Measurements from ENCODE around the gene RNF145.
A peak's percentile ranks its signal among the peaks of the same experiment; 100 is the strongest.

RNF145 gene, protein sequence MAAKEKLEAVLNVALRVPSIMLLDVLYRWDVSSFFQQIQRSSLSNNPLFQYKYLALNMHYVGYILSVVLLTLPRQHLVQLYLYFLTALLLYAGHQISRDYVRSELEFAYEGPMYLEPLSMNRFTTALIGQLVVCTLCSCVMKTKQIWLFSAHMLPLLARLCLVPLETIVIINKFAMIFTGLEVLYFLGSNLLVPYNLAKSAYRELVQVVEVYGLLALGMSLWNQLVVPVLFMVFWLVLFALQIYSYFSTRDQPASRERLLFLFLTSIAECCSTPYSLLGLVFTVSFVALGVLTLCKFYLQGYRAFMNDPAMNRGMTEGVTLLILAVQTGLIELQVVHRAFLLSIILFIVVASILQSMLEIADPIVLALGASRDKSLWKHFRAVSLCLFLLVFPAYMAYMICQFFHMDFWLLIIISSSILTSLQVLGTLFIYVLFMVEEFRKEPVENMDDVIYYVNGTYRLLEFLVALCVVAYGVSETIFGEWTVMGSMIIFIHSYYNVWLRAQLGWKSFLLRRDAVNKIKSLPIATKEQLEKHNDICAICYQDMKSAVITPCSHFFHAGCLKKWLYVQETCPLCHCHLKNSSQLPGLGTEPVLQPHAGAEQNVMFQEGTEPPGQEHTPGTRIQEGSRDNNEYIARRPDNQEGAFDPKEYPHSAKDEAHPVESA

DNA sequence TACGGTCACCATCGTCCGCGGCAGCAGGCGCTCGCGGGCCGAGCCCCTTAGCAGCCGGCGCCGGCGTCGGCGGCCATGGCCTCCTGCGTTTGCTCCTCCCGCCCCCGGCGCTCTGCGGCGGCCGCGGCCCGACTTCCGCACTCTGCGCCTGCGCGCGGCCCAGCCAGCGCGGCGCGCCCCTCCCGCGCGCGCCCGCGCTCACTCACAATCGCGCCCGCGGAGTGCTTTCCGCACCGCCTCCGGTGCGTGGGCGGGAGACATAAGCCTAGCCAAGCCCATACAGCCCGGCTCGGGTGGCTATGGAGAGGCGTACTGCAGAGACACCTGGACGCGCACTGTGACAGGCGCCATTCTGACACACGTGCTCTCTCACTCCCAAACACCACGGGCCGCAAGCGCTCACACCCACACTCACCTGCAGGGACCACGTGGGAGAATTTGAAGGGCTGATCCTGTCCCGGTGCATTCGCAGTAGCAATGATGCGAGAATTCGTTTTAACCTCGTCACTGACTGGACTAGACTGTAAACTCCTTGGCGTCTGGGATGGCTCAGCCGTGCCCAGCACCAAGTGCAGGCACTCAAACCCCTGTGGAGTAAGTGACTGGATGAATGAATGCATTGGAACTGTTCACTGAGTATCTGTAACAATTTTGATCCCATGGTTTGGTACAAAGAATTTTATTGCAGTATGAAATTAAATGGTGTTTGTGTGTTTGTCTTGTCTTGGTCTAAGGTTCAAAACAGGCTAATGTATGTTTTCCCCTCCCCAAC lies at the start of gene RNF145:
TSS of gene RNF145 (minus strand) at position 116 of the 772 bp plus-strand sequence. CDS start 5,936 bp downstream, outside the sequence.
- peak; percentile 18 for TF ChIP-seq CTCF (IDR thresholded peaks at IDR 0.05)
- Histone ChIP-seq H3K27me3 (no peaks in the 10 kb centered on the region), H3K36me3 (no peaks in the 10 kb centered on the region), H3K9me3 (no peaks in the 10 kb centered on the region), H3K4me3 (ENCODE audit: low read depth in 1 of 2, low read length in 1 of 2) (peak within 1 kb of the TSS; percentile 91 to 98), H3K27ac (peak within 1 kb of the TSS; percentile 95), H3K4me1 (ENCODE audit: control insufficient read depth in 1 of 2, insufficient read depth in 1 of 2, low read depth in 1 of 2, low read length in 1 of 2) (peaks cover 74 to 75% of the 10 kb centered on the region in 2 experiments)

- Histone ChIP-seq H3K27me3 (no peaks in the 10 kb centered on the region), H3K4me3 (ENCODE audit: low read depth in 1 of 2, low read length in 1 of 2) (no peak overlapping the region), H3K4me1 (ENCODE audit: control insufficient read depth in 1 of 2, insufficient read depth in 1 of 2, low read depth in 1 of 2, low read length in 1 of 2) (peaks cover 8 to 10% of the 10 kb centered on the region in 2 experiments), H3K27ac (no peak overlapping the region), H3K9me3 (no peaks in the 10 kb centered on the region), H3K36me3 (no peaks in the 10 kb centered on the region)
- TF ChIP-seq CTCF (IDR thresholded peaks at IDR 0.05): no peak
Observed at GRCh38 chr5:159258361-159258760, 49.0 kb upstream of the RNF145 start.

GRCh38 chr5:159257629-159258283 lies 48.4 kb upstream of the RNF145 start:
- H3K27ac ChIP-seq: no peak overlapping the region
- H3K4me3 ChIP-seq (ENCODE audit: low read depth in 1 of 2, low read length in 1 of 2): no peak overlapping the region
- no peaks in the 10 kb centered on the region for H3K9me3 ChIP-seq
- H3K4me1 ChIP-seq (ENCODE audit: control insufficient read depth in 1 of 2, insufficient read depth in 1 of 2, low read depth in 1 of 2, low read length in 1 of 2): peaks cover 8 to 9% of the 10 kb centered on the region in 2 experiments
- H3K36me3 ChIP-seq: no peaks in the 10 kb centered on the region
- no peaks in the 10 kb centered on the region for H3K27me3 ChIP-seq
- TF ChIP-seq CTCF (IDR thresholded peaks at IDR 0.05): no peak

DNA sequence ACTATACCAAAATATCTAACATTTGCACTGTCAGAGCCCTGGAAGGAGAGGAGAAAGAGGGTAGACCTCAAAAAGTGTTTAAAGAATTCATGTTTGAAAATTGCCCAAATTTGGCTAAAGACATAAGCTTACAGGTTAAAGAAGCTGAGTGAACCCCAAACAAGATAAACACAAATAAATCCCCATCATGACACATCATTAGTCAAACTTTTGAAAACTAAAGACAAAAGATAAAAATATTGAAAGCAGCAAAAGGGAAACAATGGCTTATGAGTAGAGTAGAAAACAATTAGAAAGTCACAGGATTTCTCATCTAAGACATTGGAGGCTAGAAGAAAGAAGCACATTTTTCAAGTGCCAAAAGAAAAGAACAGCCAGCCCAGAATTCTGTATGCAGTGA lies 47.7 kb upstream of the RNF145 start:
- H3K27ac ChIP-seq: no peak overlapping the region
- no peak overlapping the region for H3K4me3 ChIP-seq (ENCODE audit: low read depth in 1 of 2, low read length in 1 of 2)
- no peak for TF ChIP-seq CTCF (IDR thresholded peaks at IDR 0.05)

DNA sequence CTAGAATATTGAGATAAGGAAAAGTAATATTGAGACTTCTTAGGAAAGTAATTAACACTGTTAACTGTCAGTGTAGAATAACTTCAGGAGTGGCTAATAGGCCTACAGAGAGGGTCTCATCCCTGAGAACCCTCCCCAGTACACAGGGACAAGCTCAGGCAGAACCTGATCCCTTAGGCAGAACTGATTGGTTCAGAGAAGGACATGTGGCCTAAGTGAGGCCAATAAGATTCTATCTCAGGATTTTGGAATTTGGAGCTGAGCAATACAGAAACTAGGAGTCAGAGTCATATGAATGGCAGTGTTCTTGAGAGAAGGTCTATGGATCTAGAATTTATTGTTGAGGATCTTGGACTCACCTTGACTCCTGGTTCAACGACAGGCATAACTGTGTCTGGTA lies 42.8 kb upstream of the RNF145 start:
- Histone ChIP-seq H3K4me3 (ENCODE audit: low read depth in 1 of 2, low read length in 1 of 2) (no peak overlapping the region), H3K36me3 (no peaks in the 10 kb centered on the region), H3K27ac (no peak overlapping the region), H3K27me3 (no peaks in the 10 kb centered on the region), H3K4me1 (ENCODE audit: control insufficient read depth in 1 of 2, insufficient read depth in 1 of 2, low read depth in 1 of 2, low read length in 1 of 2) (no peaks in the 10 kb centered on the region), H3K9me3 (no peaks in the 10 kb centered on the region)
- TF ChIP-seq CTCF (IDR thresholded peaks at IDR 0.05): no peak

More for the DNA sequence above, 47.7 kb upstream of the RNF145 start:
- H3K4me1 ChIP-seq (ENCODE audit: control insufficient read depth in 1 of 2, insufficient read depth in 1 of 2, low read depth in 1 of 2, low read length in 1 of 2): peaks cover under 1 to 1% of the 10 kb centered on the region in 2 experiments
- H3K36me3 ChIP-seq: no peaks in the 10 kb centered on the region
- H3K27me3 ChIP-seq: no peaks in the 10 kb centered on the region
- H3K9me3 ChIP-seq: no peaks in the 10 kb centered on the region

Data from neutrophil (primary cell).